ENCODE measurements around the gene ZNF80. TPM values are rescaled to one million over a fixed set of nuclear protein-coding genes. Genes with fewer than 3 reads are reported as not detected.
A peak's percentile ranks its signal among the peaks of the same experiment; 100 is the strongest.

ZNF80 gene
- total and polyA plus RNA-seq, 4 donors = 0.05 TPM; not detected in 3

DNA sequence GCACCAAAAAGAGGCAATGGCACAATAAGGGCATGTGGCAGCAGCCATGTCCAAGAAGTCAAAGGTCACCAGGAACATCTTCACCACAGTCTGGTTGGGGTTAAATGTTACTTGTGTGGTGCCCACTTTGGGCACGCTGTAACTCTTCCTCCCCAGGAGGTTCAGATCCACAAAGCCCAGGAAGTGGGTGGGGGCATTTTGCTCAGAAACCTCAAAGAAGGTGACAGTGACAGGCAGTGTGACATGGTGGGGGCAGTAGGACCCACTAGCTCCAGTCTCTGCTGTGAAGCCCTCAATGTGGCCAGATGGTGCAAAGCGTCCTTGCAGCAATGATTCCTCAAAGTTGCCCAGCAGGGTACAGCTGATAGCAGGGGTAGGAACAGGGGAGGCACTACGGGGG is 5.8 kb downstream of the ZNF80 start:
- Histone ChIP-seq H3K9ac (ENCODE audit: insufficient read depth in 1 of 2, low read length in 2 of 2) (no peak overlapping the region), H3K27ac (ENCODE audit: low read depth in 1 of 2, low read length in 1 of 2) (no peak overlapping the region), H3K4me3 (no peak overlapping the region), H3K36me3 (ENCODE audit: control insufficient read depth in 4 of 4, insufficient read depth in 4 of 4, low read length in 4 of 4) (no peaks in the 10 kb centered on the region), H3K27me3 (ENCODE audit: control insufficient read depth in 3 of 3, insufficient read depth in 3 of 3, low read length in 2 of 3) (no peaks in the 10 kb centered on the region), H3K9me3 (ENCODE audit: control insufficient read depth in 4 of 4, insufficient read depth in 3 of 4, low read length in 3 of 4) (no peaks in the 10 kb centered on the region), H3K4me1 (ENCODE audit: control insufficient read depth in 5 of 5, insufficient read depth in 5 of 5, low read length in 5 of 5) (no peaks in the 10 kb centered on the region)
- DNase-seq (no peak), ATAC-seq (ENCODE audit: insufficient read depth, low FRiP score) (no peak)
- 80 to 81% methylated on average over 3 of the region's 3 CpGs for WGBS, 2 donors
- no peak for TF ChIP-seq CTCF (IDR thresholded peaks at IDR 0.05; ENCODE audit: control extremely low read depth, extremely low read depth)

GRCh38 chr3:114227076-114227475 is 10.3 kb downstream of the ZNF80 start:
- Histone ChIP-seq H3K27me3 (ENCODE audit: control insufficient read depth in 3 of 3, insufficient read depth in 3 of 3, low read length in 2 of 3) (no peaks in the 10 kb centered on the region), H3K4me3 (no peak overlapping the region), H3K9ac (ENCODE audit: insufficient read depth in 1 of 2, low read length in 2 of 2) (no peak overlapping the region), H3K27ac (ENCODE audit: low read depth in 1 of 2, low read length in 1 of 2) (no peak overlapping the region), H3K4me1 (ENCODE audit: control insufficient read depth in 5 of 5, insufficient read depth in 5 of 5, low read length in 5 of 5) (no peaks in the 10 kb centered on the region), H3K36me3 (ENCODE audit: control insufficient read depth in 4 of 4, insufficient read depth in 4 of 4, low read length in 4 of 4) (no peaks in the 10 kb centered on the region), H3K9me3 (ENCODE audit: control insufficient read depth in 4 of 4, insufficient read depth in 3 of 4, low read length in 3 of 4) (peaks cover 0 to 8% (median 2%) of the 10 kb centered on the region in 4 donors)
- no peak for TF ChIP-seq CTCF (IDR thresholded peaks at IDR 0.05; ENCODE audit: control extremely low read depth, extremely low read depth)
- ATAC-seq (ENCODE audit: insufficient read depth, low FRiP score) = no peak
- no peak for DNase-seq
- 86 to 100% methylated on average over 1 of the region's 1 CpG for WGBS, 2 donors

GRCh38 chr3:114226313-114226712 is 11.1 kb downstream of the ZNF80 start:
- H3K4me1 ChIP-seq (ENCODE audit: control insufficient read depth in 5 of 5, insufficient read depth in 5 of 5, low read length in 5 of 5) = no peaks in the 10 kb centered on the region
- no peak overlapping the region for H3K9ac ChIP-seq (ENCODE audit: insufficient read depth in 1 of 2, low read length in 2 of 2)
- no peak overlapping the region for H3K4me3 ChIP-seq
- no peak overlapping the region for H3K27ac ChIP-seq (ENCODE audit: low read depth in 1 of 2, low read length in 1 of 2)
- ATAC-seq (ENCODE audit: insufficient read depth, low FRiP score) (no peak), DNase-seq (no peak)
- no peaks in the 10 kb centered on the region for H3K27me3 ChIP-seq (ENCODE audit: control insufficient read depth in 3 of 3, insufficient read depth in 3 of 3, low read length in 2 of 3)
- TF ChIP-seq CTCF (IDR thresholded peaks at IDR 0.05; ENCODE audit: control extremely low read depth, extremely low read depth) = no peak
- H3K36me3 ChIP-seq (ENCODE audit: control insufficient read depth in 4 of 4, insufficient read depth in 4 of 4, low read length in 4 of 4) = no peaks in the 10 kb centered on the region
- H3K9me3 ChIP-seq (ENCODE audit: control insufficient read depth in 4 of 4, insufficient read depth in 3 of 4, low read length in 3 of 4) = peaks cover 0 to 8% (median 2%) of the 10 kb centered on the region in 4 donors
- whole genome bisulfite sequencing, 2 donors = 85 to 100% methylated on average over 2 of the region's 2 CpGs

GRCh38 chr3:114223143-114223542 is 14.2 kb downstream of the ZNF80 start:
- Histone ChIP-seq H3K9ac (ENCODE audit: insufficient read depth in 1 of 2, low read length in 2 of 2) (no peak overlapping the region), H3K4me3 (no peak overlapping the region), H3K27ac (ENCODE audit: low read depth in 1 of 2, low read length in 1 of 2) (no peak overlapping the region), H3K9me3 (ENCODE audit: control insufficient read depth in 4 of 4, insufficient read depth in 3 of 4, low read length in 3 of 4) (peaks cover 0 to 8% (median 2%) of the 10 kb centered on the region in 4 donors), H3K36me3 (ENCODE audit: control insufficient read depth in 4 of 4, insufficient read depth in 4 of 4, low read length in 4 of 4) (no peaks in the 10 kb centered on the region), H3K27me3 (ENCODE audit: control insufficient read depth in 3 of 3, insufficient read depth in 3 of 3, low read length in 2 of 3) (no peaks in the 10 kb centered on the region), H3K4me1 (ENCODE audit: control insufficient read depth in 5 of 5, insufficient read depth in 5 of 5, low read length in 5 of 5) (no peaks in the 10 kb centered on the region)
- DNase-seq = peak in 2 of 3 donors; percentile 3 to 20
- 68 to 77% methylated on average over 3 of the region's 3 CpGs for WGBS, 2 donors
- ATAC-seq (ENCODE audit: insufficient read depth, low FRiP score) = no peak
- TF ChIP-seq CTCF (IDR thresholded peaks at IDR 0.05; ENCODE audit: control extremely low read depth, extremely low read depth) = no peak
